Measurements from ENCODE around the gene DENND4A. TPM values are rescaled to one million over a fixed set of nuclear protein-coding genes. Genes with fewer than 3 reads are reported as not detected.

DENND4A gene
- total RNA-seq, 4 donors from 2014 or later = 20.3 to 42.3 (median 33.7) TPM

- Histone ChIP-seq H3K9me3 (no peaks in the 10 kb centered on the region), H3K27ac (no peak overlapping the region), H3K27me3 (no peaks in the 10 kb centered on the region), H3K4me1 (no peaks in the 10 kb centered on the region), H3K36me3 (peaks cover 0 to 44% of the 10 kb centered on the region in 2 donors), H3K4me3 (no peak overlapping the region)
- no peak for TF ChIP-seq CTCF (IDR thresholded peaks at IDR 0.05)
- TF ChIP-seq EP300 (IDR thresholded peaks at IDR 0.05) = no peak
- no peak for TF ChIP-seq POLR2AphosphoS5 (IDR thresholded peaks at IDR 0.05)
- no peak for TF ChIP-seq POLR2A (IDR thresholded peaks at IDR 0.05)
- 80 to 100% methylated on average over 1 of the region's 1 CpG for WGBS, 2 donors (ENCODE audit: low coverage in 1 of 2)
- ATAC-seq = no peak
Measured at GRCh38 chr15:65651042-65651322, 141.1 kb downstream of the DENND4A start.

- Histone ChIP-seq H3K27ac (no peak overlapping the region), H3K36me3 (peaks cover 0 to 40% of the 10 kb centered on the region in 2 donors), H3K9me3 (no peaks in the 10 kb centered on the region), H3K27me3 (no peaks in the 10 kb centered on the region), H3K4me1 (no peaks in the 10 kb centered on the region), H3K4me3 (no peak overlapping the region)
- no peak for TF ChIP-seq CTCF (IDR thresholded peaks at IDR 0.05)
- TF ChIP-seq POLR2A (IDR thresholded peaks at IDR 0.05) = no peak
- WGBS, 2 donors (ENCODE audit: low coverage in 1 of 2) = 90 to 95% methylated on average over 7 to 9 of the region's 12 CpGs
- no peak for ATAC-seq
Measured at GRCh38 chr15:65650312-65651041, 141.6 kb downstream of the DENND4A start.

GRCh38 chr15:65646486-65646885, 145.6 kb downstream of the DENND4A start:
- ATAC-seq = no peak
- no peak overlapping the region for H3K27ac ChIP-seq
- H3K4me1 ChIP-seq = no peaks in the 10 kb centered on the region
- no peaks in the 10 kb centered on the region for H3K9me3 ChIP-seq
- peaks cover 0 to 9% of the 10 kb centered on the region in 2 donors for H3K36me3 ChIP-seq
- H3K4me3 ChIP-seq = no peak overlapping the region
- TF ChIP-seq POLR2AphosphoS5 (IDR thresholded peaks at IDR 0.05) (no peak), POLR2A (IDR thresholded peaks at IDR 0.05) (no peak)
- WGBS, 2 donors (ENCODE audit: low coverage in 1 of 2) = 83 to 91% methylated on average over 3 to 4 of the region's 4 CpGs
- H3K27me3 ChIP-seq = no peaks in the 10 kb centered on the region

- 100% methylated on average over 4 of the region's 4 CpGs; no CpG with 5 or more reads in 1 of the 2 donors for WGBS, 2 donors (ENCODE audit: low coverage in 1 of 2)
- no peak for ATAC-seq
- no peak overlapping the region for H3K27ac ChIP-seq
- no peaks in the 10 kb centered on the region for H3K4me1 ChIP-seq
- H3K4me3 ChIP-seq = no peak overlapping the region
- H3K27me3 ChIP-seq = no peaks in the 10 kb centered on the region
- no peaks in the 10 kb centered on the region for H3K9me3 ChIP-seq
- H3K36me3 ChIP-seq = no peaks in the 10 kb centered on the region
- TF ChIP-seq POLR2AphosphoS5 (IDR thresholded peaks at IDR 0.05) (no peak), CTCF (IDR thresholded peaks at IDR 0.05) (no peak), POLR2A (IDR thresholded peaks at IDR 0.05) (no peak), EP300 (IDR thresholded peaks at IDR 0.05) (no peak)
Measured at GRCh38 chr15:65645392-65645791, 146.7 kb downstream of the DENND4A start.

GRCh38 chr15:65644282-65644681, 147.8 kb downstream of the DENND4A start:
- Histone ChIP-seq H3K36me3 (no peaks in the 10 kb centered on the region), H3K27me3 (no peaks in the 10 kb centered on the region), H3K27ac (no peak overlapping the region), H3K9me3 (no peaks in the 10 kb centered on the region), H3K4me3 (no peak overlapping the region), H3K4me1 (no peaks in the 10 kb centered on the region)
- 92% methylated on average over 4 of the region's 4 CpGs; no CpG with 5 or more reads in 1 of the 2 donors for WGBS, 2 donors (ENCODE audit: low coverage in 1 of 2)
- TF ChIP-seq EP300 (IDR thresholded peaks at IDR 0.05) (no peak), CTCF (IDR thresholded peaks at IDR 0.05) (no peak)
- ATAC-seq = no peak

Measured in gastroesophageal sphincter (tissue), 4 donors.